MM.1S (cell line): ENCODE measurements around the gene MMP21.

Source experiments
- DNase-seq: peaks from one replicate; pipeline ENCODE4 v3.0.0-alpha.2; 2015
- H2AFZ ChIP-seq: fragments of 300-600 bp; sonication (generic); 2 replicates; pipeline ENCODE4 v1.6.0; 2016; ENCODE audit warnings: antibody characterized with exemption, low read length
- H3F3A ChIP-seq: fragments of 300-600 bp; sonication (generic); 2 replicates; pipeline ENCODE4 v1.6.1; 2016; ENCODE audit warnings: mild to moderate bottlenecking, antibody characterized with exemption, low read length, moderate library complexity, mixed read lengths; ENCODE audit not compliant: insufficient read depth
- H3K27ac ChIP-seq: fragments of 300-600 bp; sonication (generic); 2 replicates; pipeline ENCODE4 v1.5.1; 2016; ENCODE audit warnings: mild to moderate bottlenecking, low read length
- H3K27me3 ChIP-seq: fragments of 300-600 bp; sonication (generic); replicated peaks from 2 replicates; pipeline ENCODE4 v1.6.0; 2016; ENCODE audit warnings: low read length; ENCODE audit not compliant: insufficient read depth
- H3K36me3 ChIP-seq: fragments of 300-600 bp; sonication (generic); replicated peaks from 2 replicates; pipeline ENCODE4 v1.6.1; 2016; ENCODE audit warnings: mild to moderate bottlenecking, low read length, mixed read lengths; ENCODE audit not compliant: insufficient read depth
- H3K4me1 ChIP-seq: fragments of 300-600 bp; sonication (generic); 2 replicates; pipeline ENCODE4 v1.6.1; 2016; ENCODE audit warnings: low read length, mixed read lengths
- H3K4me2 ChIP-seq: fragments of 300-600 bp; sonication (generic); 2 replicates; pipeline ENCODE4 v1.6.0; 2016; ENCODE audit warnings: low read depth, low read length
- H3K4me3 ChIP-seq: fragments of 300-600 bp; sonication (generic); 2 replicates; pipeline ENCODE4 v1.5.1; 2016; ENCODE audit warnings: low read length, mixed read lengths
- H3K79me2 ChIP-seq: fragments of 300-600 bp; sonication (generic); 2 replicates; pipeline ENCODE4 v1.6.1; 2016; ENCODE audit warnings: mixed run types, low read length, mixed read lengths
- H3K9ac ChIP-seq: fragments of 300-600 bp; sonication (generic); 2 replicates; pipeline ENCODE4 v1.6.1; 2016; ENCODE audit warnings: low read length, mixed read lengths
- H3K9me2 ChIP-seq: fragments of 300-600 bp; sonication (generic); replicated peaks from 2 replicates; pipeline ENCODE4 v1.6.1; 2016; ENCODE audit warnings: mild to moderate bottlenecking, low read length, mixed read lengths; ENCODE audit not compliant: insufficient read depth
- H3K9me3 ChIP-seq: fragments of 300-600 bp; sonication (generic); replicated peaks from 2 replicates; pipeline ENCODE4 v1.6.1; 2016; ENCODE audit warnings: mild to moderate bottlenecking, low read length, mixed read lengths; ENCODE audit not compliant: insufficient read depth
- H4K20me1 ChIP-seq: fragments of 300-600 bp; sonication (generic); 2 replicates; pipeline ENCODE4 v1.6.1; 2016; ENCODE audit warnings: mild to moderate bottlenecking, low read length, moderate library complexity, mixed read lengths; ENCODE audit not compliant: insufficient read depth
- EZH2 ChIP-seq: fragments of 300-600 bp; sonication (generic); optimal IDR thresholded peaks from 2 replicates; pipeline ENCODE3; 2017; ENCODE audit warnings: low read depth, mild to moderate bottlenecking, antibody characterized with exemption, low read length, mixed read lengths
- EZH2phosphoT487 ChIP-seq: fragments of 300-600 bp; sonication (generic); IDR thresholded peaks from 2 replicates; pipeline ENCODE4 v1.6.1; 2018; ENCODE audit warnings: antibody characterized with exemption, low read length
- TF ChIP-seq, protein P1 (sequence below): fragments of 300-600 bp; sonication (generic); IDR thresholded peaks from 2 replicates; pipeline ENCODE4 v1.5.1; 2016; ENCODE audit warnings: antibody characterized with exemption, low read length, mixed read lengths

The MMP21 gene

DNA sequence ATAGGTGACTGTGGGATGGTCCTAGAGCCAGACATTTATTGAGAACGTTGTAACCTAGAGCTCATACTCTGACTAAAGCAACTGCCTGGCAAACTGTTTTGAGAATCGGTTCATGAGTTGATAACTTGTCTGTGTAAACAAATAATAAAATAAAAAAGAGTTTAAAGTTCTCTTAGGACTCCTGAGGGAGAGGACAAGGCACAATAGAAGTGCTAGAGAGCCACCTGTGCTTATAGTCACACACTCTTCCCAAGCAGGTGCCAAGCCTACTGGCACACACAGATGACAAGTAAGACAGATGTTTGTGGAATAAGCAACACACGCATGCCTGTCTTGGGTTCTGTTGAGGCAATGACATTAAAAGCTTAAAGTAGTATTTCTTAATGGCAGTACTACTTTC lies 48.2 kb downstream of the MMP21 start:
- Histone ChIP-seq H3K4me1 (peaks cover 15% of the 10 kb centered on the region), H3K27ac (no peak overlapping the region), H3K4me3 (no peak overlapping the region), H3K79me2 (peaks cover 56% of the 10 kb centered on the region), H4K20me1 (no peaks in the 10 kb centered on the region), H3K9ac (no peak overlapping the region), H3K9me3 (no peaks in the 10 kb centered on the region), H3F3A (no peaks in the 10 kb centered on the region), H3K36me3 (peaks cover 50% of the 10 kb centered on the region), H3K4me2 (no peak overlapping the region), H2AFZ (no peak overlapping the region), H3K27me3 (no peaks in the 10 kb centered on the region), H3K9me2 (no peaks in the 10 kb centered on the region)
- DNase-seq = no peak
- TF ChIP-seq, protein P1, sequence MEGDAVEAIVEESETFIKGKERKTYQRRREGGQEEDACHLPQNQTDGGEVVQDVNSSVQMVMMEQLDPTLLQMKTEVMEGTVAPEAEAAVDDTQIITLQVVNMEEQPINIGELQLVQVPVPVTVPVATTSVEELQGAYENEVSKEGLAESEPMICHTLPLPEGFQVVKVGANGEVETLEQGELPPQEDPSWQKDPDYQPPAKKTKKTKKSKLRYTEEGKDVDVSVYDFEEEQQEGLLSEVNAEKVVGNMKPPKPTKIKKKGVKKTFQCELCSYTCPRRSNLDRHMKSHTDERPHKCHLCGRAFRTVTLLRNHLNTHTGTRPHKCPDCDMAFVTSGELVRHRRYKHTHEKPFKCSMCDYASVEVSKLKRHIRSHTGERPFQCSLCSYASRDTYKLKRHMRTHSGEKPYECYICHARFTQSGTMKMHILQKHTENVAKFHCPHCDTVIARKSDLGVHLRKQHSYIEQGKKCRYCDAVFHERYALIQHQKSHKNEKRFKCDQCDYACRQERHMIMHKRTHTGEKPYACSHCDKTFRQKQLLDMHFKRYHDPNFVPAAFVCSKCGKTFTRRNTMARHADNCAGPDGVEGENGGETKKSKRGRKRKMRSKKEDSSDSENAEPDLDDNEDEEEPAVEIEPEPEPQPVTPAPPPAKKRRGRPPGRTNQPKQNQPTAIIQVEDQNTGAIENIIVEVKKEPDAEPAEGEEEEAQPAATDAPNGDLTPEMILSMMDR = no peak
- TF ChIP-seq EZH2 (no peak), EZH2phosphoT487 (no peak)

DNA sequence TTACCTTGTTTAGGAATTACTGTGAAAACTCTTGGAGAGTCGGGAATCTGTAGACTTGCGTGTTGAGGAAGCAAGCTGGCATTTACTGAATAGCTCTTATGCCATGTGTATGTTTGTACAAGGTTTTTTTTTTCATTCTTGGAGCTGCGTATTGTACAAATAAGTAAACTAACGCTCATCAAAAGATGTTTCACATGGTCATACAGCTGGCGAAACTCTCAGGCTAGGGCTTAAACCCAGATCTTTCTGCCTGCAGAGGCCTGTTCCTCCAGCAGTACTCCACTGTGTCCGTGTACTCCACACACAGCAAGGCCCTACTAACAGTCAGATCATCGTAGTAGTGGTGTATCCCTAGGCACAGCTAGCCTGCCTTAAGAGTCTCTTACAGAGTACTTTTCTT lies 48.7 kb downstream of the MMP21 start:
- Histone ChIP-seq H3K9ac (no peak overlapping the region), H3K79me2 (peaks cover 61% of the 10 kb centered on the region), H3K9me2 (no peaks in the 10 kb centered on the region), H4K20me1 (no peaks in the 10 kb centered on the region), H3K4me2 (no peak overlapping the region), H3K4me3 (no peak overlapping the region), H3K27me3 (no peaks in the 10 kb centered on the region), H3K9me3 (no peaks in the 10 kb centered on the region), H3F3A (no peaks in the 10 kb centered on the region), H2AFZ (no peak overlapping the region), H3K4me1 (peaks cover 19% of the 10 kb centered on the region), H3K27ac (no peak overlapping the region), H3K36me3 (peaks cover 50% of the 10 kb centered on the region)
- no peak for DNase-seq
- TF ChIP-seq, protein P1 = no peak
- TF ChIP-seq EZH2phosphoT487 = no peak
- no peak for TF ChIP-seq EZH2

DNA sequence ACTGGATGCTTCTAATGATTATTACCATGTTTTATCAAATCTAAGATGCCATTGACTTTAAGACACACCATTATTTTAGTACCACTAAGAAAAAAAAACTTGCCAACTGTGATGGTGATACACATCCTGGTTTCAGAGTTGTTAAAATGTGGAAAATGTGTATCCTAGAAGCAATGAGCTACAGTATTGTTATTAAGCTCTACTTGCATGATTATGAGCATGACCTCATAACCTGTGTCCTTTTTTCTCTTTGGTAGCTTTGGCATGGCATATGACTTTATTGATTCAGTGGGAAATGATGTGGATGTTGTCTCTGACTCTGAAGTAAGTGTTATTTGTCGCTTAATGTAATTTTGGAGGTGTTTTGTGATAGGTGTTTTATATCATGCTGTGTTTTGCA lies 52.8 kb downstream of the MMP21 start:
- TF ChIP-seq, protein P1 = no peak
- no peak for TF ChIP-seq EZH2phosphoT487
- no peak for TF ChIP-seq EZH2

DNA sequence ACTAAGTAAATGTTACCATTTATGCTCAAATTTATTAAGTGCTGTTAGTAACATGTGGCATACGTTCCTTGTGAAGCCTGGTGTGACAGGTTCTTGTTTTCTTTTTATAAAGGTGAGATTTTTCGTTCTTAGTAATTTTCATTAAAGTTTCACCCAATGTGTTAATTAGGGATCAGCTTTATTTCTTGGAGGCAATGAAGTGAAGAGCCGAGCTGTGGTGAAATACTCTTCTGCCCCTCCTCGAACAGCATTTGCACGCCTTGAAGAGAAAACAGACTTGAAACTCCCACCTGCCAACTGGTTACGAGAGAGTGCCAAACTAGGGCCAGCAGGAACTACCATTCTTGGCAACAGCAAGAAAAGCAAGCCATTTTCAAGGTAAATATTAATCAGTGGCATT lies 54.6 kb downstream of the MMP21 start:
- Histone ChIP-seq H3K36me3 (peaks cover 29% of the 10 kb centered on the region), H3K4me2 (peak overlapping the region; percentile 83)

More for the DNA sequence above, 52.8 kb downstream of the MMP21 start:
- Histone ChIP-seq H3K4me3 (no peak overlapping the region), H3K9ac (no peak overlapping the region), H3K36me3 (peaks cover 37% of the 10 kb centered on the region), H2AFZ (no peak overlapping the region), H3K9me3 (no peaks in the 10 kb centered on the region), H3K4me2 (no peak overlapping the region), H3K9me2 (no peaks in the 10 kb centered on the region), H3K79me2 (peaks cover 74% of the 10 kb centered on the region), H3K27ac (no peak overlapping the region), H3K27me3 (no peaks in the 10 kb centered on the region), H3K4me1 (peaks cover 15% of the 10 kb centered on the region), H3F3A (peaks cover 17% of the 10 kb centered on the region), H4K20me1 (no peaks in the 10 kb centered on the region)
- no peak for DNase-seq

More for the DNA sequence above, 54.6 kb downstream of the MMP21 start:
- H3K79me2 ChIP-seq = peaks cover 64% of the 10 kb centered on the region
- peak overlapping the region; percentile 97 for H3K4me3 ChIP-seq
- peak; percentile 62 for DNase-seq
- peaks cover 17% of the 10 kb centered on the region for H3F3A ChIP-seq
- H3K9ac ChIP-seq = peak overlapping the region; percentile 94; the same call in 1 of the 2 replicates
- no peak overlapping the region for H2AFZ ChIP-seq
- H4K20me1 ChIP-seq = no peaks in the 10 kb centered on the region
- no peaks in the 10 kb centered on the region for H3K9me3 ChIP-seq
- no peaks in the 10 kb centered on the region for H3K27me3 ChIP-seq
- TF ChIP-seq, protein P1 = no peak
- TF ChIP-seq EZH2 (no peak), EZH2phosphoT487 (no peak)
- H3K4me1 ChIP-seq = peaks cover 15% of the 10 kb centered on the region
- H3K27ac ChIP-seq = peak overlapping the region; percentile 50; the same call in 1 of the 2 replicates
- H3K9me2 ChIP-seq = no peaks in the 10 kb centered on the region
